GM12878 (cell line): ENCODE results near the gene FOXN4. TPM values are rescaled to one million over a fixed set of nuclear protein-coding genes. Genes with fewer than 3 reads are reported as not detected.

ENCODE experiments used
- ATAC-seq: fragments of 200-7000 bp; cut with Tn5 transposase; 3 replicates; pipeline ENCODE4 v1.9.1; 2020; ENCODE audit warnings: mild to moderate bottlenecking, moderate library complexity
- BruUV-seq: library from RNA; stranded (reverse); fragments of 400-500 nt; replicated peaks from 2 replicates; lab custom pipeline; 2021; lab: Mats Ljungman, UMichigan
- CTCF ChIA-PET: fragments of 300-600 bp; sonication (Branson Sonifier 250); formaldehyde crosslinking; extraction: SDS; loops from one replicate; lab custom pipeline; 2021; ENCODE audit warnings: inconsistent platforms; lab: Yijun Ruan, JAX
- POLR2A ChIA-PET: fragments of 350-600 bp; formaldehyde crosslinking; extraction: SDS; loops from one replicate; lab custom pipeline; 2021; ENCODE audit warnings: inconsistent platforms; lab: Charles Lee
- RAD21 ChIA-PET: fragments of 300-600 bp; sonication (Branson Sonifier 250); formaldehyde crosslinking; loops from one replicate; lab custom pipeline; 2023; ENCODE audit warnings: antibody characterized with exemption; ENCODE audit not compliant: unreplicated experiment; lab: Charles Lee
- SMC1A ChIA-PET: fragments of 300-600 bp; sonication (Branson Sonifier 250); formaldehyde crosslinking; loops from one replicate; lab custom pipeline; 2023; ENCODE audit not compliant: unreplicated experiment, uncharacterized antibody; lab: Charles Lee
- DNase-seq: peaks from one replicate; pipeline ENCODE4 v3.0.0-alpha.2; 2011; ENCODE audit warnings: low read depth, low spot score
- FAIRE-seq: peaks from 3 replicates; lab custom pipeline; 2011; peaks lifted over from hg19 to GRCh38; lab: Jason Lieb, UNC
- H2AFZ ChIP-seq: 2 replicates; pipeline ENCODE4 v1.6.0; 2011; ENCODE audit warnings: low read depth, low read length, control low read depth; ENCODE audit not compliant: control insufficient read depth
- H3K27ac ChIP-seq: 2 replicates; pipeline ENCODE4 v1.5.1; 2011; ENCODE audit warnings: control low read depth; ENCODE audit not compliant: control insufficient read depth, insufficient read depth
- H3K27me3 ChIP-seq, 2 experiments: replicated peaks in 1 of 2; 2 replicates each; pipeline versions ENCODE4 v1.6.0 to v1.6.1; 2011; ENCODE audit warnings: low read length in 1 of 2; ENCODE audit not compliant: control insufficient read depth in 2 of 2, insufficient read depth in 2 of 2
- H3K36me3 ChIP-seq, 2 experiments: 2 replicates each; pipeline ENCODE4 v1.5.1; 2011; ENCODE audit warnings: low read length in 1 of 2; ENCODE audit not compliant: control insufficient read depth in 2 of 2, insufficient read depth in 2 of 2
- H3K4me1 ChIP-seq: 2 replicates; pipeline ENCODE4 v1.6.1; 2011; ENCODE audit warnings: mild to moderate bottlenecking, low read length, moderate library complexity, mixed read lengths; ENCODE audit not compliant: control insufficient read depth, insufficient read depth
- H3K4me2 ChIP-seq: 2 replicates; pipeline ENCODE4 v1.6.0; 2011; ENCODE audit warnings: control low read depth; ENCODE audit not compliant: control insufficient read depth, insufficient read depth
- H3K4me3 ChIP-seq: fragments of 200-600 bp; sonication (generic); 2 replicates; pipeline ENCODE4 v1.5.1; 2016
- H3K79me2 ChIP-seq: 2 replicates; pipeline ENCODE4 v1.6.0; 2011; ENCODE audit warnings: low read length; ENCODE audit not compliant: control insufficient read depth, insufficient read depth
- H3K9ac ChIP-seq: 2 replicates; pipeline ENCODE4 v1.8.0; 2011; ENCODE audit warnings: low read length, control low read depth, mixed read lengths; ENCODE audit not compliant: control insufficient read depth, insufficient read depth
- H3K9me3 ChIP-seq: replicated peaks from 3 replicates; pipeline ENCODE4 v1.5.1; 2011; ENCODE audit warnings: mild to moderate bottlenecking, low read length; ENCODE audit not compliant: control insufficient read depth, insufficient read depth
- H4K20me1 ChIP-seq: 2 replicates; pipeline ENCODE4 v1.6.0; 2011; ENCODE audit not compliant: control insufficient read depth, insufficient read depth
- BACH1 ChIP-seq: fragments of 450-650 bp; IDR thresholded peaks from 2 replicates; pipeline ENCODE4 v1.6.1; 2017; ENCODE audit warnings: mild to moderate bottlenecking, borderline replicate concordance
- BCL11A ChIP-seq: IDR thresholded peaks from 2 replicates; pipeline ENCODE4 v1.6.1; 2011; ENCODE audit warnings: low read depth, low read length
- BHLHE40 ChIP-seq, 2 experiments: fragments of 450-650 bp in 1 of 2; IDR thresholded peaks; 2 replicates each; pipeline ENCODE4 v1.6.1; 2011 to 2017; ENCODE audit warnings: low read depth in 2 of 2, borderline replicate concordance in 1 of 2, improper control_type of control experiment in 1 of 2, low read length in 1 of 2, mild to moderate bottlenecking in 1 of 2
- E4F1 ChIP-seq: fragments of 450-650 bp; IDR thresholded peaks from 2 replicates; pipeline ENCODE4 v1.6.1; 2018; ENCODE audit warnings: borderline replicate concordance, mild to moderate bottlenecking; ENCODE audit not compliant: partially characterized antibody
- KDM1A ChIP-seq: fragments of 200-600 bp; sonication (generic); IDR thresholded peaks from 2 replicates; pipeline ENCODE4 v1.6.1; 2016; ENCODE audit warnings: borderline replicate concordance
- RELA ChIP-seq: fragments of 450-650 bp; IDR thresholded peaks from 2 replicates; pipeline ENCODE4 v1.8.0; 2014; ENCODE audit warnings: borderline replicate concordance; ENCODE audit not compliant: partially characterized antibody
- SMC3 ChIP-seq: IDR thresholded peaks from 2 replicates; pipeline ENCODE4 v1.6.1; 2011; ENCODE audit warnings: low read length, improper control_type of control experiment, borderline replicate concordance
- ZNF622 ChIP-seq: fragments of 450-650 bp; IDR thresholded peaks from 2 replicates; pipeline ENCODE4 v1.6.1; 2017; ENCODE audit warnings: mild to moderate bottlenecking, inconsistent platforms
- WGBS: methylation state at CpG from one replicate; pipeline ENCODE4 v1.1.6; 2016; ENCODE audit warnings: low lambda C conversion rate; ENCODE audit not compliant: insufficient replicate concordance, insufficient coverage; ENCODE audit errors: missing lambda C conversion rate; 5-methylcytosine and 5-hydroxymethylcytosine counted together
- in situ Hi-C: fragments of 300-500 bp; cut with MboI; formaldehyde crosslinking; loops from 9 replicates; pipeline ENCODE4 v1.14.3; 2018; ENCODE audit warnings: mixed read lengths
- intact Hi-C: fragments of 100-400 bp; cut with micrococcal nuclease; formaldehyde crosslinking; loops from one replicate; pipeline ENCODE4 v1.14.2; 2022; ENCODE audit not compliant: unreplicated experiment
- polyA plus RNA-seq, 11 experiments: library from polyadenylated mRNA; depleted of rRNA in 4 of 11; unstranded in 6 of 11; stranded (reverse) in 5 of 11; fragments of >200 nt; fragmentation: Nextera tagmentation in 4 of 11; fragmentation: Illumina TruSeq in 1 of 11; extraction: Ambion mirVana in 4 of 11; extraction: Trizol in 1 of 11; gene quantifications; 1 replicate in 1 of 11; 2 replicates in 10 of 11; pipeline versions ENCODE4 v1.2.1 to v1.2.3, GENCODE V29; 2011 to 2016; ENCODE audit warnings: inconsistent platforms in 2 of 11, missing spikeins in 2 of 11, low read depth in 1 of 11
- total RNA-seq, 4 experiments: library from RNA; depleted of rRNA in 3 of 4; stranded (reverse); fragments of >200 nt in 3 of 4; fragmentation: Illumina TruSeq in 1 of 4; extraction: Trizol in 1 of 4; gene quantifications; 2 replicates each; pipeline versions ENCODE4 v1.2.1 to v1.2.3, GENCODE V29; 2013 to 2021
- TF ChIP-seq, protein P1 (sequence below): fragments of 450-650 bp; IDR thresholded peaks from 2 replicates; pipeline ENCODE4 v1.6.1; 2016; ENCODE audit warnings: mild to moderate bottlenecking, moderate library complexity, borderline replicate concordance

FOXN4 gene
- total and polyA plus RNA-seq, 10 of the 15 experiments (the other 5 are each of a cell fraction or from before 2014, with no cell fraction given) = not detected

DNA sequence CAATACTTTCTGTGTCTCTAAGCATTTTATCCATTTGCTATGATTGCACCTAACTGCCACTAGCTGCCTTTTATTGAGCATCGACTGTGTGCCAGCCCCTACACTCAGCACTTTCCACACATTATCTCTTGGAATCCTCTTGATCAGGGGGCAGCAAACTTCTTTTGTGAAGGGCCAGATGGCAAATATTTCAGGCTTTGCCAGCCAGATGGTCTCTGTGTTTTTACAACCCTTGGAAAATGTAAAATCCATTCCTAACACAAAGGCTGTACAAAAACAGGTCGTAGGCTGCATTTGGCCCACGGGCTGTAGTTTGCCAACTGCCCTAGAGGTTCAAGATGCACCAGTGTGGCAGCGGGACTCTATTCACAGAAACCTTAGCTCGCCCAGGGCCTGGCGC lies 19.5 kb downstream of the FOXN4 start:
- Histone ChIP-seq H3K9me3 (no peaks in the 10 kb centered on the region), H3K9ac (no peak overlapping the region)
- BruUV-seq = no TSS peak
- CTCF ChIA-PET = no interaction called here
- ATAC-seq = no peak
- no peak for TF ChIP-seq SMC3
- no peak for TF ChIP-seq ZNF622
- no peak for TF ChIP-seq RELA
- TF ChIP-seq, protein P1, sequence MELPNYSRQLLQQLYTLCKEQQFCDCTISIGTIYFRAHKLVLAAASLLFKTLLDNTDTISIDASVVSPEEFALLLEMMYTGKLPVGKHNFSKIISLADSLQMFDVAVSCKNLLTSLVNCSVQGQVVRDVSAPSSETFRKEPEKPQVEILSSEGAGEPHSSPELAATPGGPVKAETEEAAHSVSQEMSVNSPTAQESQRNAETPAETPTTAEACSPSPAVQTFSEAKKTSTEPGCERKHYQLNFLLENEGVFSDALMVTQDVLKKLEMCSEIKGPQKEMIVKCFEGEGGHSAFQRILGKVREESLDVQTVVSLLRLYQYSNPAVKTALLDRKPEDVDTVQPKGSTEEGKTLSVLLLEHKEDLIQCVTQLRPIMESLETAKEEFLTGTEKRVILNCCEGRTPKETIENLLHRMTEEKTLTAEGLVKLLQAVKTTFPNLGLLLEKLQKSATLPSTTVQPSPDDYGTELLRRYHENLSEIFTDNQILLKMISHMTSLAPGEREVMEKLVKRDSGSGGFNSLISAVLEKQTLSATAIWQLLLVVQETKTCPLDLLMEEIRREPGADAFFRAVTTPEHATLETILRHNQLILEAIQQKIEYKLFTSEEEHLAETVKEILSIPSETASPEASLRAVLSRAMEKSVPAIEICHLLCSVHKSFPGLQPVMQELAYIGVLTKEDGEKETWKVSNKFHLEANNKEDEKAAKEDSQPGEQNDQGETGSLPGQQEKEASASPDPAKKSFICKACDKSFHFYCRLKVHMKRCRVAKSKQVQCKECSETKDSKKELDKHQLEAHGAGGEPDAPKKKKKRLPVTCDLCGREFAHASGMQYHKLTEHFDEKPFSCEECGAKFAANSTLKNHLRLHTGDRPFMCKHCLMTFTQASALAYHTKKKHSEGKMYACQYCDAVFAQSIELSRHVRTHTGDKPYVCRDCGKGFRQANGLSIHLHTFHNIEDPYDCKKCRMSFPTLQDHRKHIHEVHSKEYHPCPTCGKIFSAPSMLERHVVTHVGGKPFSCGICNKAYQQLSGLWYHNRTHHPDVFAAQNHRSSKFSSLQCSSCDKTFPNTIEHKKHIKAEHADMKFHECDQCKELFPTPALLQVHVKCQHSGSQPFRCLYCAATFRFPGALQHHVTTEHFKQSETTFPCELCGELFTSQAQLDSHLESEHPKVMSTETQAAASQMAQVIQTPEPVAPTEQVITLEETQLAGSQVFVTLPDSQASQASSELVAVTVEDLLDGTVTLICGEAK = no peak
- no peak for TF ChIP-seq BACH1
- no peak for TF ChIP-seq BCL11A
- no peak for TF ChIP-seq BHLHE40 (IDR thresholded peaks at IDR 0.05; ENCODE audit: borderline replicate concordance in 1 of 2, low read depth in 2 of 2, low read length in 1 of 2)
- no peak for TF ChIP-seq E4F1
- TF ChIP-seq KDM1A = no peak
- TF ChIP-seq, all 136 proteins: peak for 0
- no peak for DNase-seq
- Histone ChIP-seq H3K27ac (no peak overlapping the region), H3K4me3 (no peak overlapping the region), H3K79me2 (no peaks in the 10 kb centered on the region), H2AFZ (no peak overlapping the region), H3K4me2 (no peak overlapping the region), H4K20me1 (no peaks in the 10 kb centered on the region), H3K27me3 (peaks cover 1 to 3% of the 10 kb centered on the region in 2 experiments; a peak in 3 of 4 replicates), H3K4me1 (no peaks in the 10 kb centered on the region), H3K36me3 (no peaks in the 10 kb centered on the region)
- WGBS = 65% methylated on average over 6 of the region's 6 CpGs
- FAIRE-seq = no peak
- in situ Hi-C loops (no loop called here), intact Hi-C loops (no loop called here)
- POLR2A ChIA-PET = no interaction called here
- SMC1A ChIA-PET = no interaction called here
- RAD21 ChIA-PET = no interaction called here
